K562 (cell line): ENCODE measurements around the gene SLC66A2. TPM values are rescaled to one million over a fixed set of nuclear protein-coding genes. Genes with fewer than 3 reads are reported as not detected.

Experiments used
- ATAC-seq: fragments of 200-7000 bp; cut with Tn5 transposase; 3 replicates; pipeline ENCODE4 v1.9.1; 2020; ENCODE audit warnings: moderate library complexity
- BruUV-seq: library from RNA; stranded (reverse); fragments of 400-500 nt; replicated peaks from 2 replicates; lab custom pipeline; 2021; lab: Mats Ljungman, UMichigan
- CTCF ChIA-PET: fragments of 300-600 bp; formaldehyde crosslinking; extraction: SDS; loops from one replicate; lab custom pipeline; 2021; ENCODE audit warnings: low intra/inter-chr PET ratio; lab: Yijun Ruan, JAX
- POLR2A ChIA-PET: fragments of 300-600, 350-650 bp; sonication (Branson Sonifier 250); formaldehyde crosslinking; extraction: SDS; loops from one replicate; lab custom pipeline; 2021; ENCODE audit warnings: antibody characterized with exemption, inconsistent platforms; lab: Yijun Ruan, JAX
- DNase-seq, 4 experiments: peaks; one replicate each; pipeline versions ENCODE4 v3.0.0 to v3.0.0-alpha.2; 2011 to 2018; ENCODE audit warnings: low spot score in 3 of 4, mixed read lengths in 3 of 4; ENCODE audit errors: extremely low read depth in 1 of 4
- FAIRE-seq: peaks from 2 replicates; lab custom pipeline; 2011; peaks lifted over from hg19 to GRCh38; lab: Jason Lieb, UNC
- H2AFZ ChIP-seq: 2 replicates; pipeline ENCODE4 v1.6.0; 2011; ENCODE audit warnings: low read depth, low read length, control low read depth, inconsistent platforms
- H3K27ac ChIP-seq: fragments of 200-600 bp; 3 replicates; pipeline ENCODE4 v1.8.0; 2011; ENCODE audit warnings: low read depth, mild to moderate bottlenecking, control low read depth, inconsistent platforms, low read length, moderate library complexity, mixed read lengths; ENCODE audit errors: extremely low read depth
- H3K27me3 ChIP-seq, 2 experiments: fragments of 300-600 bp in 1 of 2; 2 replicates in 1 of 2; 3 replicates in 1 of 2; pipeline versions ENCODE4 v1.6.0 to v1.8.0; 2011; ENCODE audit warnings: inconsistent platforms in 2 of 2, low read length in 2 of 2, mild to moderate bottlenecking in 1 of 2, mixed read lengths in 1 of 2, moderate library complexity in 1 of 2; ENCODE audit not compliant: control insufficient read depth in 2 of 2, insufficient read depth in 2 of 2
- H3K36me3 ChIP-seq: fragments of 300-600 bp; 3 replicates; pipeline ENCODE4 v1.8.0; 2011; ENCODE audit warnings: mild to moderate bottlenecking, low read length, inconsistent platforms; ENCODE audit not compliant: control insufficient read depth, insufficient read depth
- H3K4me1 ChIP-seq, 2 experiments: fragments of 200-600 bp in 1 of 2; replicated peaks in 1 of 2; 2 replicates in 1 of 2; 3 replicates in 1 of 2; pipeline versions ENCODE4 v1.5.1 to v1.8.0; 2011; ENCODE audit warnings: inconsistent platforms in 2 of 2, low read length in 2 of 2, mild to moderate bottlenecking in 1 of 2, mixed read lengths in 1 of 2, moderate library complexity in 1 of 2; ENCODE audit not compliant: control insufficient read depth in 2 of 2, insufficient read depth in 2 of 2
- H3K4me2 ChIP-seq: 2 replicates; pipeline ENCODE4 v1.6.1; 2011; ENCODE audit warnings: low read length, control low read depth, inconsistent platforms, mixed read lengths; ENCODE audit not compliant: insufficient read depth
- H3K4me3 ChIP-seq: fragments of 200-600 bp; sonication (generic), shearing (Covaris generic); 2 replicates; pipeline ENCODE4 v1.5.1; 2016; ENCODE audit warnings: control low read depth, inconsistent platforms
- H3K79me2 ChIP-seq: fragments of 200-600 bp; 3 replicates; pipeline ENCODE4 v1.8.0; 2011; ENCODE audit warnings: low read length, inconsistent platforms; ENCODE audit not compliant: control insufficient read depth, insufficient read depth
- H3K9ac ChIP-seq, 2 experiments: 2 replicates each; pipeline versions ENCODE4 v1.6.0 to v1.6.1; 2011; ENCODE audit warnings: low read depth in 2 of 2, low read length in 2 of 2, control low read depth in 1 of 2, inconsistent platforms in 1 of 2, mild to moderate bottlenecking in 1 of 2, mixed read lengths in 1 of 2; ENCODE audit not compliant: insufficient read depth in 1 of 2
- H3K9me1 ChIP-seq: one replicate; pipeline ENCODE4 v1.6.0; 2011; ENCODE audit warnings: inconsistent platforms, mild to moderate bottlenecking, low read length, moderate library complexity; ENCODE audit not compliant: control insufficient read depth, insufficient read depth
- H3K9me3 ChIP-seq: replicated peaks from 2 replicates; pipeline ENCODE4 v1.5.1; 2011; ENCODE audit warnings: low read depth, low read length, inconsistent platforms; ENCODE audit not compliant: control insufficient read depth, insufficient read depth
- H4K20me1 ChIP-seq: replicated peaks from 2 replicates; pipeline ENCODE4 v1.6.1; 2011; ENCODE audit warnings: low read length, inconsistent platforms, mixed read lengths; ENCODE audit not compliant: control insufficient read depth, insufficient read depth
- MAFF ChIP-seq: IDR thresholded peaks from 2 replicates; pipeline ENCODE4 v1.6.1; 2012; ENCODE audit warnings: low read length, improper control_type of control experiment
- MAFK ChIP-seq: IDR thresholded peaks from 2 replicates; pipeline ENCODE4 v1.6.1; 2011; ENCODE audit warnings: low read length, improper control_type of control experiment
- MCM7 ChIP-seq, 2 experiments: fragments of 450-650 bp; IDR thresholded peaks; 2 replicates each; pipeline ENCODE4 v1.6.1; 2016 to 2018
- PTTG1 ChIP-seq: fragments of 450-650 bp; IDR thresholded peaks from 2 replicates; pipeline ENCODE4 v1.6.1; 2016; ENCODE audit warnings: low read depth, mild to moderate bottlenecking, missing genetic modification characterization, missing compliant biosample characterization
- SRSF7 ChIP-seq: fragments of 200-400 bp; formaldehyde crosslinking; optimal IDR thresholded peaks from 2 replicates; pipeline ENCODE3; 2017; ENCODE audit warnings: mild to moderate bottlenecking, low read depth, low read length
- ZKSCAN8 ChIP-seq: fragments of 200-800 bp; sonication (Bioruptor generic); IDR thresholded peaks from 2 replicates; pipeline ENCODE4 v1.6.1; 2016; ENCODE audit warnings: missing genetic modification characterization, missing compliant biosample characterization
- ZNF316 ChIP-seq: fragments of 450-650 bp; IDR thresholded peaks from 2 replicates; pipeline ENCODE4 v1.6.1; 2016
- ZNF699 ChIP-seq: fragments of 250-450 bp; sonication (Bioruptor Pico); IDR thresholded peaks from 2 replicates; pipeline ENCODE4 v1.8.0; 2021; ENCODE audit warnings: mild to moderate bottlenecking, moderate library complexity; ENCODE audit not compliant: insufficient replicate concordance
- WGBS: fragments of 100-300 bp; shearing (Covaris generic); methylation state at CpG from one replicate; pipeline ENCODE4 v1.1.6; 2016; ENCODE audit warnings: low coverage, mixed read lengths; ENCODE audit not compliant: insufficient coverage; ENCODE audit errors: missing lambda C conversion rate; 5-methylcytosine and 5-hydroxymethylcytosine counted together
- in situ Hi-C: fragments of 300-500 bp; cut with MboI; formaldehyde crosslinking; loops from 4 replicates; pipeline ENCODE4 v1.15.0; 2018; ENCODE audit warnings: inconsistent platforms, mixed read lengths
- intact Hi-C: fragments of 100-400 bp; cut with micrococcal nuclease; formaldehyde crosslinking; loops from 2 replicates; pipeline ENCODE4 v1.14.2; 2022
- polyA plus RNA-seq, 8 experiments: library from polyadenylated mRNA; depleted of rRNA in 4 of 8; stranded (reverse) in 5 of 8; unstranded in 3 of 8; fragments of >200 nt; fragmentation: Nextera tagmentation in 2 of 8; fragmentation: Illumina TruSeq in 1 of 8; extraction: Ambion mirVana in 2 of 8; extraction: Trizol in 1 of 8; gene quantifications; 2 replicates each; pipeline versions ENCODE4 v1.2.1 to v1.2.3, GENCODE V29; 2011 to 2014; ENCODE audit warnings: inconsistent platforms in 1 of 8, missing spikeins in 1 of 8
- total RNA-seq, 7 experiments: library from RNA; depleted of rRNA in 6 of 7; stranded (reverse); fragments of >200 nt in 6 of 7; fragmentation: Illumina TruSeq in 2 of 7; extraction: Trizol in 2 of 7; gene quantifications; 2 replicates each; pipeline versions ENCODE4 v1.2.1 to v1.2.3, GENCODE V29; 2011 to 2021; ENCODE audit warnings: low replicate concordance in 1 of 7
- TF ChIP-seq, protein P1 (sequence below): fragments of 250-450 bp; sonication (Bioruptor Pico); IDR thresholded peaks from 2 replicates; pipeline ENCODE4 v1.8.0; 2022; ENCODE audit warnings: inconsistent platforms
- TF ChIP-seq, protein P2 (sequence below): IDR thresholded peaks from 2 replicates; pipeline ENCODE4 v1.6.1; 2011; ENCODE audit not compliant: insufficient read length; ENCODE audit errors: extremely low read depth
- TF ChIP-seq, protein P3 (sequence below): fragments of 250-450 bp; sonication (Bioruptor Pico); IDR thresholded peaks from 2 replicates; pipeline ENCODE4 v1.4.0; 2020; ENCODE audit warnings: mild to moderate bottlenecking, moderate library complexity, borderline replicate concordance

The SLC66A2 gene
- total and polyA plus RNA-seq, 9 of the 15 experiments (the other 6 are each of a cell fraction or from before 2014, with no cell fraction given) = 0.25 to 17.5 (median 5.6) TPM

DNA sequence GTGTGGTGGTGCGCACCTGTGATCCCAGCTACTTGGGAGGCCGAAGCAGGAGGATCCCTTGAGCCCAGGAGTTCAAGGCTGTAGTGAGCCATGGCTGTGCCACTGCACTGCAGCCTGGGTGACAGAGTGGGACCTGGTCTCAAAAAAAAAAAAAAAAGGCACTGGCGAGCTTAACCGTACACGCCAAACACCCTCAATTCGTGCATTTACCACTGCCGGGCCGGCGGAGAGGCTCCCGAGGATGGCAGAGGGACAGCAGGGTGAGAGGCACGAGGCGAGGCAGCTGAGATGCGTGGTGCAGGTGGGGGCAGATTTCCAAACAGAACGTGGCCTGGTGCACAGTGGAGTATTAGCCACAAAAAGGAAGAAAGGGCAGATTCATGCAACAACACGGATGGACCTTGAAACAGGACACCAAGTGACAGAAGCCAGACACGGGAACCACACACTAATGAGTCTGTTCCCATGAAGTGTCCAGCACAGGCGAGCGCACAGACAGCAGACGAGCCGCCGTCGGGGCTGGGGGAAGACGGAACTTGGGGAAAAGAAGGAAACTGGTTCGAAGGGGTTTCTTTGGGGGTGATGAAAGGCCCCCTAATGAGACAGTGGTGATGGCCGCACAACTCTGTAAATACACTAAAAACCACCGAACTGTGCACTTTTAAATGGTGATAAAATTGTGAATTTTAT is 27.4 kb downstream of the SLC66A2 start:
- intact Hi-C loops = no loop called here
- CTCF ChIA-PET = no interaction called here
- Histone ChIP-seq H3K36me3 (no peaks in the 10 kb centered on the region), H3K4me2 (no peak overlapping the region), H3K79me2 (no peaks in the 10 kb centered on the region), H4K20me1 (no peaks in the 10 kb centered on the region), H3K9ac (no peak overlapping the region), H3K9me3 (0 out of 2 replicates have a peak, but pooled peaks cover 2% of the 10 kb centered on the region), H3K27me3 (no peaks in the 10 kb centered on the region), H3K9me1 (no peaks in the 10 kb centered on the region), H3K4me1 (no peaks in the 10 kb centered on the region; a peak in 1 of 5 replicates), H3K4me3 (no peak overlapping the region), H2AFZ (no peak overlapping the region), H3K27ac (no peak overlapping the region)
- FAIRE-seq = no peak
- in situ Hi-C loops = no loop called here
- TF ChIP-seq, protein P1, sequence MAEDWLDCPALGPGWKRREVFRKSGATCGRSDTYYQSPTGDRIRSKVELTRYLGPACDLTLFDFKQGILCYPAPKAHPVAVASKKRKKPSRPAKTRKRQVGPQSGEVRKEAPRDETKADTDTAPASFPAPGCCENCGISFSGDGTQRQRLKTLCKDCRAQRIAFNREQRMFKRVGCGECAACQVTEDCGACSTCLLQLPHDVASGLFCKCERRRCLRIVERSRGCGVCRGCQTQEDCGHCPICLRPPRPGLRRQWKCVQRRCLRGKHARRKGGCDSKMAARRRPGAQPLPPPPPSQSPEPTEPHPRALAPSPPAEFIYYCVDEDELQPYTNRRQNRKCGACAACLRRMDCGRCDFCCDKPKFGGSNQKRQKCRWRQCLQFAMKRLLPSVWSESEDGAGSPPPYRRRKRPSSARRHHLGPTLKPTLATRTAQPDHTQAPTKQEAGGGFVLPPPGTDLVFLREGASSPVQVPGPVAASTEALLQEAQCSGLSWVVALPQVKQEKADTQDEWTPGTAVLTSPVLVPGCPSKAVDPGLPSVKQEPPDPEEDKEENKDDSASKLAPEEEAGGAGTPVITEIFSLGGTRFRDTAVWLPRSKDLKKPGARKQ (CRISPR knock-in tag) = no peak
- TF ChIP-seq SRSF7 = no peak
- WGBS = 91% methylated on average over 15 of the region's 26 CpGs
- BruUV-seq = no TSS peak
- ATAC-seq = no peak
- POLR2A ChIA-PET = no interaction called here
- DNase-seq = no peak

DNA sequence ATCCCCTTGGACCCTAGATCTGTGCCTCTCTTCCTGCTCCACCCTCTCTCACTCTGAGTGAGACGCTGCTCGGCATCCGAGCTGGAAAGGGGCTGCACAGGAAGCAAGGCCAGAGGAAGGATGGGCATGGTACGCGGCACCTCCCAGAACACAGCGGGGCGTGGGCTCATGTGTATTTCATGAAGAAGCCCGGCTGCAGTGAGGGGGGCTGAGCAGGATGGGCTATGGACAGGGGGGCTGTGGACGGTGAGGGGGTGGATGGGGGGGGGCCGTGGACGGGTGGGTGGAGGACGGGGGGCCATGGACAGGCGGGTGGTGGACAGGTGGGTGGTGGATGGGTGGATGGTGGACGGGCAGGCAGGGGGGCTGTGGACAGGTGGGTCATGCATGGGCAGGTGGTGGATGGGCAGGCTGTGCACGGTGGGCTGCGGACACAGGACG is 28.5 kb downstream of the SLC66A2 start:
- no peak overlapping the region for H2AFZ ChIP-seq
- no peaks in the 10 kb centered on the region; a peak in 1 of 5 replicates for H3K4me1 ChIP-seq
- no peaks in the 10 kb centered on the region for H3K9me1 ChIP-seq
- H3K36me3 ChIP-seq = no peaks in the 10 kb centered on the region
- no peak for DNase-seq
- no peak overlapping the region for H3K4me2 ChIP-seq
- H3K9me3 ChIP-seq = no peaks in the 10 kb centered on the region
- CTCF ChIA-PET = no interaction called here
- 100% methylated on average over 3 of the region's 17 CpGs for WGBS
- no peak for ATAC-seq
- no TSS peak for BruUV-seq
- H4K20me1 ChIP-seq = no peaks in the 10 kb centered on the region
- in situ Hi-C loops (no loop called here), intact Hi-C loops (no loop called here)
- POLR2A ChIA-PET = no interaction called here
- H3K4me3 ChIP-seq = no peak overlapping the region
- FAIRE-seq = no peak
- no peaks in the 10 kb centered on the region for H3K27me3 ChIP-seq
- H3K27ac ChIP-seq = no peak overlapping the region
- H3K79me2 ChIP-seq = no peaks in the 10 kb centered on the region
- no peak overlapping the region for H3K9ac ChIP-seq
- TF ChIP-seq MCM7 (IDR thresholded peaks at IDR 0.05) (no peak), ZKSCAN8 (no peak), MAFF (no peak), PTTG1 (tag) (no peak), MAFK (no peak), ZNF316 (no peak), ZNF699 (CRISPR knock-in tag) (no peak)
- TF ChIP-seq, protein P2, sequence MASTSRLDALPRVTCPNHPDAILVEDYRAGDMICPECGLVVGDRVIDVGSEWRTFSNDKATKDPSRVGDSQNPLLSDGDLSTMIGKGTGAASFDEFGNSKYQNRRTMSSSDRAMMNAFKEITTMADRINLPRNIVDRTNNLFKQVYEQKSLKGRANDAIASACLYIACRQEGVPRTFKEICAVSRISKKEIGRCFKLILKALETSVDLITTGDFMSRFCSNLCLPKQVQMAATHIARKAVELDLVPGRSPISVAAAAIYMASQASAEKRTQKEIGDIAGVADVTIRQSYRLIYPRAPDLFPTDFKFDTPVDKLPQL = no peak
- TF ChIP-seq, protein P3, sequence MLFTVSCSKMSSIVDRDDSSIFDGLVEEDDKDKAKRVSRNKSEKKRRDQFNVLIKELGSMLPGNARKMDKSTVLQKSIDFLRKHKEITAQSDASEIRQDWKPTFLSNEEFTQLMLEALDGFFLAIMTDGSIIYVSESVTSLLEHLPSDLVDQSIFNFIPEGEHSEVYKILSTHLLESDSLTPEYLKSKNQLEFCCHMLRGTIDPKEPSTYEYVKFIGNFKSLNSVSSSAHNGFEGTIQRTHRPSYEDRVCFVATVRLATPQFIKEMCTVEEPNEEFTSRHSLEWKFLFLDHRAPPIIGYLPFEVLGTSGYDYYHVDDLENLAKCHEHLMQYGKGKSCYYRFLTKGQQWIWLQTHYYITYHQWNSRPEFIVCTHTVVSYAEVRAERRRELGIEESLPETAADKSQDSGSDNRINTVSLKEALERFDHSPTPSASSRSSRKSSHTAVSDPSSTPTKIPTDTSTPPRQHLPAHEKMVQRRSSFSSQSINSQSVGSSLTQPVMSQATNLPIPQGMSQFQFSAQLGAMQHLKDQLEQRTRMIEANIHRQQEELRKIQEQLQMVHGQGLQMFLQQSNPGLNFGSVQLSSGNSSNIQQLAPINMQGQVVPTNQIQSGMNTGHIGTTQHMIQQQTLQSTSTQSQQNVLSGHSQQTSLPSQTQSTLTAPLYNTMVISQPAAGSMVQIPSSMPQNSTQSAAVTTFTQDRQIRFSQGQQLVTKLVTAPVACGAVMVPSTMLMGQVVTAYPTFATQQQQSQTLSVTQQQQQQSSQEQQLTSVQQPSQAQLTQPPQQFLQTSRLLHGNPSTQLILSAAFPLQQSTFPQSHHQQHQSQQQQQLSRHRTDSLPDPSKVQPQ (CRISPR knock-in tag) = no peak
